ELR (cell line): ENCODE results near the gene BTG2.

Experiments
- DNase-seq: peaks from one replicate; pipeline ENCODE4 v3.0.0-alpha.2; 2015; ENCODE audit warnings: low read depth

Gene BTG2

GRCh38 chr1:203317429-203318228 lies 12.3 kb downstream of the BTG2 start:
- no peak for DNase-seq

- no peak for DNase-seq
Observed at GRCh38 chr1:203318229-203318517, 12.9 kb downstream of the BTG2 start.

- DNase-seq: peak; percentile 22
Observed at GRCh38 chr1:203320591-203321272, 15.4 kb downstream of the BTG2 start.

- no peak for DNase-seq
Observed at GRCh38 chr1:203321273-203322052, 16.1 kb downstream of the BTG2 start.

- DNase-seq: no peak
Observed at GRCh38 chr1:203322500-203323179, 17.3 kb downstream of the BTG2 start.

GRCh38 chr1:203323587-203323986 lies 18.3 kb downstream of the BTG2 start:
- DNase-seq: no peak

- DNase-seq: no peak
Observed at GRCh38 chr1:203324105-203325025, 19.0 kb downstream of the BTG2 start.

- DNase-seq: no peak
Observed at GRCh38 chr1:203325026-203325417, 19.7 kb downstream of the BTG2 start.

GRCh38 chr1:203325418-203326091 lies 20.2 kb downstream of the BTG2 start:
- no peak for DNase-seq

GRCh38 chr1:203326830-203327683 lies 21.7 kb downstream of the BTG2 start:
- DNase-seq: peak; percentile 88

- DNase-seq: peak; percentile 62
Observed at GRCh38 chr1:203327684-203328457, 22.6 kb downstream of the BTG2 start.

- peak; percentile 19 for DNase-seq
Observed at GRCh38 chr1:203328714-203329122, 23.4 kb downstream of the BTG2 start.

GRCh38 chr1:203331224-203331623 lies 25.9 kb downstream of the BTG2 start:
- no peak for DNase-seq

GRCh38 chr1:203335503-203335902 lies 30.2 kb downstream of the BTG2 start:
- DNase-seq: no peak

- DNase-seq: no peak
Observed at GRCh38 chr1:203336097-203336496, 30.8 kb downstream of the BTG2 start.

- peak; percentile 67 for DNase-seq
Observed at GRCh38 chr1:203338335-203339036, 33.2 kb downstream of the BTG2 start.

- peak; percentile 85 for DNase-seq
Observed at GRCh38 chr1:203340112-203340790, 34.9 kb downstream of the BTG2 start.
